ENCODE data around the gene PRPF38B. TPM values are rescaled to one million over a fixed set of nuclear protein-coding genes. Genes with fewer than 3 reads are reported as not detected.

The PRPF38B gene
- total RNA-seq, 2 donors from 2014 or later, result 28.3 to 29.3 TPM

DNA sequence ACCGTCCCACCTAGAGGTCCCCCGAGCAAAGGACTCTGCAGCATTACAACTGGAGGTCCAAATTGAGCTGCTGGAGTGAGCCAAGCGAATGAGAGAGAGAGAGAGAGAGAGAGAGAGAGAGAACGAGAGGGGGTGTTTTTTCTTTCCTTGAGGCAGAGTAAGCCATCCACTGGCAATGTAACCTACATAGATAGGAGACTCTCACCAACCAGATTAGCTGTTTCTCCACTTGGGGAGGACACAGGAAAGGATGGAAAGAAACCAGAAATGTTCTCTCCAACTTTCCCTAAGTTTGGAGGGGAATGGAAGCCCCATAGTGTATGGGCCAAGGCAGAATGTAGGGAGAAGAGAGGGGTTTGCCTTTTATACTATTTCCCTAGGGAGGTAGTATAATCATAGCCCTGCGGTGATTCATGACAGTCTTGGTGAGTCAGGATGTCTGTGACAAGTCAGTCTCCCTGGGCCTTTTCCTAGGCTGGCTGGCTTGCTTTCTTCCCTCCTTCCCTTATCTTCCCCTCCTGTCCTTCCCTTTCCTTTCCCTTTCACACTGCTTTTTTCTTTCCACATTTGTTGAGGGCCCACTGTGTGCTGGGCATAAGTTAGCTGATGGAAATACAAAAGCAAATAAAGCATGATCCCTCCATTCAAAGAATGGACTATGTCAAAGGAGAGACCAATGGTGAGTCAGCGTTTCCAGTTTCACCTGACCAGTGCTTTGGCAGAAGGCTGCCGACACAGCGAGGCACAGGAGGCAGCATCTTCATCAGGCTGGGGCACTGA is 27.7 kb downstream of the PRPF38B start:
- 75 to 81% methylated on average over 8 of the region's 8 CpGs for WGBS, 2 donors
- no peaks in the 10 kb centered on the region for H3K9me3 ChIP-seq
- no peaks in the 10 kb centered on the region for H3K36me3 ChIP-seq (replicated peaks in 1 of 2; ENCODE audit: insufficient read depth in 1 of 2, low read depth in 2 of 2)
- no peak for TF ChIP-seq POLR2A (IDR thresholded peaks at IDR 0.05)
- TF ChIP-seq, protein P1, sequence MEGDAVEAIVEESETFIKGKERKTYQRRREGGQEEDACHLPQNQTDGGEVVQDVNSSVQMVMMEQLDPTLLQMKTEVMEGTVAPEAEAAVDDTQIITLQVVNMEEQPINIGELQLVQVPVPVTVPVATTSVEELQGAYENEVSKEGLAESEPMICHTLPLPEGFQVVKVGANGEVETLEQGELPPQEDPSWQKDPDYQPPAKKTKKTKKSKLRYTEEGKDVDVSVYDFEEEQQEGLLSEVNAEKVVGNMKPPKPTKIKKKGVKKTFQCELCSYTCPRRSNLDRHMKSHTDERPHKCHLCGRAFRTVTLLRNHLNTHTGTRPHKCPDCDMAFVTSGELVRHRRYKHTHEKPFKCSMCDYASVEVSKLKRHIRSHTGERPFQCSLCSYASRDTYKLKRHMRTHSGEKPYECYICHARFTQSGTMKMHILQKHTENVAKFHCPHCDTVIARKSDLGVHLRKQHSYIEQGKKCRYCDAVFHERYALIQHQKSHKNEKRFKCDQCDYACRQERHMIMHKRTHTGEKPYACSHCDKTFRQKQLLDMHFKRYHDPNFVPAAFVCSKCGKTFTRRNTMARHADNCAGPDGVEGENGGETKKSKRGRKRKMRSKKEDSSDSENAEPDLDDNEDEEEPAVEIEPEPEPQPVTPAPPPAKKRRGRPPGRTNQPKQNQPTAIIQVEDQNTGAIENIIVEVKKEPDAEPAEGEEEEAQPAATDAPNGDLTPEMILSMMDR (IDR thresholded peaks at IDR 0.05), result no peak
- DNase-seq (no peak), ATAC-seq (no peak)
- H3K4me3 ChIP-seq, result no peak overlapping the region
- H3K4me1 ChIP-seq, result peaks cover 9% of the 10 kb centered on the region
- intact Hi-C loops (cut with DNase I), result no loop called here
- no peak overlapping the region for H3K27ac ChIP-seq
- no peaks in the 10 kb centered on the region for H3K27me3 ChIP-seq

DNA sequence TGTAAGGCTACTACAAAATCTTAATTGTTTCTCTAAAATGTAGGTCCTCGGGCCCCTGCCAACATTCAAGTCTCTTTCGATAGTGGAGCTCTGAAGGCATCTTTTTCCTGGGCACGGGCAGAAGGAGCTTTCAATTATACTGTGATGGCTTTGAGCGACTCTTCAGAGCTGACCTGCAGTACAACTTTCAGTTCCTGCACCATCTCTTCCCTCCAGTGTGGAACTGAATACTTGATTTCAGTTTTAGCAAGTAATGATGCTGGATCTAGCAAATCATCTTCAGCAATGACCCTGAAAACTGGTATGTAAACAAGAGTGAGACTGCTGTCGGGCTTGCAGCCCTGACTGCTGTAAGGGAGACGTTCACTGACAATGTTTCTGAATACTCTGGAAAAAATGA is 30.2 kb downstream of the PRPF38B start:
- no peak for DNase-seq
- intact Hi-C loops (cut with DNase I), result no loop called here
- no peak for ATAC-seq
- Histone ChIP-seq H3K9me3 (no peaks in the 10 kb centered on the region), H3K27ac (peak overlapping the region in 2 of 4 donors; percentile 15 to 36), H3K4me3 (no peak overlapping the region), H3K4me1 (peaks cover 17% of the 10 kb centered on the region), H3K27me3 (no peaks in the 10 kb centered on the region), H3K36me3 (replicated peaks in 1 of 2; ENCODE audit: insufficient read depth in 1 of 2, low read depth in 2 of 2) (no peaks in the 10 kb centered on the region)
- no peak for TF ChIP-seq POLR2A (IDR thresholded peaks at IDR 0.05)
- TF ChIP-seq, protein P1 (IDR thresholded peaks at IDR 0.05), result no peak
- 51 to 62% methylated on average over 5 to 6 of the region's 6 CpGs for WGBS, 2 donors

DNA sequence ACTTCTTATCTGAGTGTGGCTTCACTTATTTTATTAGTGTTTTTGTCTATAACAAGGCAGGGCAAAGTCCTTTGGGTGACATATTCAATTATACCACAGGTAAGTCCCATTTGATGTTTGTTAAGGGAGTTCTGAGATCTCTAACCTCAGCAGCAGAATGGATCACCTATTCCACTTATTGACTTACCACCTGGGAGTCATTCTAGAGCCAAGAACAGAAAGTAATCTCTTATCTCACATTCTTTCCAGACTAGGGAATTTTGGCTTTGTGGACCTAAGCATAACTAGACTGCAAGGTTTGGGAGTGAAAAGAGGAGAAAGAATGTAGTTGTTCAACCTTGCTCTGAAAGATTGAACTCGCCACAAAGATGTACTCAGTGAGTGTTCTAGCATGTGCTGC is 33.8 kb downstream of the PRPF38B start:
- peak overlapping the region; percentile 44 to 84 (median 64) for H3K27ac ChIP-seq
- intact Hi-C loops (cut with DNase I), result no loop called here

DNA sequence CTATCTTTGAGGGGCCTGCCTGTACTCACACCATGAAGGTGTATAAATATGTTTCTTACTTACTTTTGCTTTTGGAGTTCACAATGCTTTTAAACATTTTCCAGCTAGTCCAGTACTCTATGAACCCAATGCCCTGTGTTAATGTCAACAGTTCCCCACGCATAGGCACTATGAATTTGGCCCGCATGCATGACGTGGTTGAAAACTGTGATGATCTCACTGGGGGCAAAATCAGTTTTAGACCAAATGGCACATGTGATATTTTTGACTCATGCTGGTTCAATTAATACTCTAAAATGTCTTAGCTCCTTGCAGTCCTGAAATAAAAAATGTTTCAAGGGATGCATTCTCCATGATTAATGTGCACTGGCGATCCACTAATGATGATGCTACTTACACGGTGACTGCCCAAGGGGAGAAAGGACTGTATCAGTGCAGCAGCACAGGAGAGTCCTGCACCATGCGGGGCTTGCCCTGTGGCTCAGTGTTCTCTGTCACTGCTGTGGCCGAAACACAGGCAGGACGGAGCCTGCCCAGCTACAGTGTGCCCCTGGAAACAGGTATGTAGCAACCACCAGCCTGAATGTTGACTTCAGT is 36.3 kb downstream of the PRPF38B start:
- no peak overlapping the region for H3K27ac ChIP-seq
- no peaks in the 10 kb centered on the region for H3K36me3 ChIP-seq (replicated peaks in 1 of 2; ENCODE audit: insufficient read depth in 1 of 2, low read depth in 2 of 2)
- WGBS, 2 donors, result 80 to 91% methylated on average over 8 of the region's 8 CpGs
- DNase-seq (no peak), ATAC-seq (no peak)
- no peaks in the 10 kb centered on the region for H3K9me3 ChIP-seq
- intact Hi-C loops (cut with DNase I), result no loop called here
- no peaks in the 10 kb centered on the region for H3K27me3 ChIP-seq
- TF ChIP-seq, protein P1 (IDR thresholded peaks at IDR 0.05), result no peak
- TF ChIP-seq POLR2A (IDR thresholded peaks at IDR 0.05), result no peak
- H3K4me1 ChIP-seq, result peaks cover 24% of the 10 kb centered on the region
- H3K4me3 ChIP-seq, result no peak overlapping the region

More for the DNA sequence above, 33.8 kb downstream of the PRPF38B start:
- peaks cover 24% of the 10 kb centered on the region for H3K4me1 ChIP-seq
- no peaks in the 10 kb centered on the region for H3K36me3 ChIP-seq (replicated peaks in 1 of 2; ENCODE audit: insufficient read depth in 1 of 2, low read depth in 2 of 2)
- DNase-seq, result peak in 1 of 4 donors; percentile 16
- peak; percentile 93 for ATAC-seq
- no peaks in the 10 kb centered on the region for H3K27me3 ChIP-seq
- no peaks in the 10 kb centered on the region for H3K9me3 ChIP-seq
- no peak overlapping the region for H3K4me3 ChIP-seq
- TF ChIP-seq POLR2A (IDR thresholded peaks at IDR 0.05), result no peak
- TF ChIP-seq, protein P1 (IDR thresholded peaks at IDR 0.05), result no peak
- WGBS, 2 donors, result 33 to 36% methylated on average over 1 of the region's 1 CpG

Measured in body of pancreas (tissue), 4 donors.